Activated CD4-positive, alpha-beta T cell treated with anti-CD3 and anti-CD28 coated beads for 48 hours (primary cell): ENCODE results near the gene ASIC2.

ENCODE experiments used
- DNase-seq: peaks from one replicate; pipeline ENCODE4 v3.0.0-alpha.2; 2020

The ASIC2 gene

DNA sequence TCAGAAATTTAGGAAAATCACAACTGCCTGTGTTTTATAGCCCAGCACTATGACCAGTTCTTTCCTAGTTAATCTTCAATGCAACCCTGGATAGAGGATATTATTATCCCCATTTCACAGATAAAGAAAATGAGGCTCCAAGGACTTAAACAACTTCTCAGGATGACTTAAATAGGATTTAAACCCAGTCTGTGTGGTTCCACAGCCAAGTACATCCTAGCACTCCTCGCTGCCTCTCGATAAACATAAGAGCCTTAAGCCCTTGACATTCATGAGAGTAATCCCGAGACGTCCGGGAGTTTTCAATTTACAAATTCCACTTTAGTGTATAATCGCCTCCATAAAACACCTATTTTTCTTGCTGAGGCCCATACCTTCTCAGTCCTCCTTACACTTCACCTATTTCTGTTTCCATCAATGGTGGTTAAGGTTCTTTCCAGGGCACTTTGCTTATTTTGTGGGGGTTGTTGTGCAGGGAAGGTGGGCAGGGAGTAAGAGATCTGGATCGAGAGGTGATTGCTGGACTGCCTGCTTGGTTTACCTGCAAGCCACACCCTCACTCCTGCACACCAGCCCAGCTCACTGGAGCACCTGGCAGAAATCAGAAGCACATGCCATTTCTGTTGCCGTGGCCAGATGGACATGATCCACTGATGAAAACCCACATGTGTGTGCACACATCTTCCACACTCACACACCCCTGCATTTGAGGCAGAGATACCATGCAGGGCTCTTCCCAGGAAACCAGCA, 50.5 kb downstream of the ASIC2 start:
- DNase-seq, result no peak

- no peak for DNase-seq
Measured at GRCh38 chr17:33241390-33241789, 51.7 kb downstream of the ASIC2 start.

- DNase-seq, result no peak
Measured at GRCh38 chr17:33240362-33240761, 52.7 kb downstream of the ASIC2 start.

DNA sequence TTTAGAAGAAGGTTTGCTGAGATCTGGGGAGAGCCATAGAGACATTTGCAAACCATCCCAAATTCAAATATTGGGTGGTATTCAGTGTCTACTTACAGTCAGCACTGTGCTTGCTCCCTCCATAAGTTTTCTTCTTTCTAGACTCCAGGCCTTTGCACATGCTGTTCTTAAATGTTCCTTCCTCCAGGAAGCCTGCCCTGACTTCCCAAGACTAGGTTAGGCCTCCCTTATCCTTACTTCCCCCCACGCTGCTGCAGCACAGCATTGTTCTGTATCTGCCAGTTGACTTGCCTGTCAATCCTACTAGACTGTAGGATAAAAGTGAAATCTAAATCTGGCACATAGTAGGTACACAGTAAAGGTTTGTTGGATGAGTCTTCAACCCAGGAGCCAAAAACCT, 53.4 kb downstream of the ASIC2 start:
- DNase-seq, result no peak

DNA sequence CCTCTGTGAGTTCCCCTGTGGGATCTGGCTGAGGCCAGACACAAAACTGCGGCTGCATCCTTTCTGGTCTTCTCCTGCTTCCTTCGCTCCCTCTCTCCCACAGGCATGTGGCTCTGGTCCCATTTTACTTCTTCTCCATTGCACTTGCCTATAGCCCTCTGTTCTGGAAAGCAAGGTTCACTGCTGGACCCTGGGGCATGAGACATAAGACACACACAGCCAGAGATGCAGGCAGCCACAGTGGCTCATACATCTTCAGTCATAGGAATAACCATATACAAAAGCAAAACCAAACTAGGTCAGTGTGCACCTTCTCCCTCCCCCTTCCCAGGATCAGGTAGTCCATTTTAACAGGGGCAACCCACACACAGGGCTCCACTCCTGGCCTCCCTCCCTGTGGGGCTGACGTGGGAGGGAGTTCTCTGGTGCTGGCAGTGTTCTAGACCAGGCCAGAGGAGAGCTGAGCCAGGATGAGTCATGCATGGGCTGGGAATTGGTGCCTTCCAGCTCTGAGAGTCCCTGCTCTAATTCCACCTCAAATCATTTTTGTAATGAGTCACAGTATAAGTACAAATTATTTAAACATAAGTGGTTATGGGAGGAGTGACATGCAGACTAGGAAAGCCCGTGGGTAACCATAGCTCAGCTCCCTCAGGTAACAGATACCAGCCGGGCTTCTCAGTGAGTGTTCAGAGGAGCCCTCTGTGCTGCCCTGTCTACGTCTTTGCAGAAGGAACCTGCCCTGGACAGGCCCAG, 58.0 kb downstream of the ASIC2 start:
- peak; percentile 13 for DNase-seq

DNA sequence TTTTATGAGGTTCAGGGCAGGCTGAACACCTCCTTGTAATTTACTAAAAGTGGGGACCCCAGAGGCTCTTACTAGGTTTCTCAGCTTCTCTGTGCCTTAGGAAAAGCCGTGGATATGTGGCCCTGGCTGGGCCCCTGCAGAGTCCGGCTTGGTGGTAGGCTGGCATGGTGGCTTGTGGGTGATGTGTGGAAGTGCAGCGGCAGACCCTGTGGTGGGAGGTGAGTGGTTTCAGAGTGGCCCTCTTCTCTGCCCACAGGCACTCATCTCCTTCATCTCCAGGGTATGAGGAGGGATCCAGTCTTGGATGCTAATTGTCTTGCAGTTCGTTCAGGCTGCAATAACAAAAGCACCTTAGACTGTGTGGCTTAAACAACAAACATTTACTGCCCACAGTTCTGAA, 58.9 kb downstream of the ASIC2 start:
- DNase-seq, result no peak

DNA sequence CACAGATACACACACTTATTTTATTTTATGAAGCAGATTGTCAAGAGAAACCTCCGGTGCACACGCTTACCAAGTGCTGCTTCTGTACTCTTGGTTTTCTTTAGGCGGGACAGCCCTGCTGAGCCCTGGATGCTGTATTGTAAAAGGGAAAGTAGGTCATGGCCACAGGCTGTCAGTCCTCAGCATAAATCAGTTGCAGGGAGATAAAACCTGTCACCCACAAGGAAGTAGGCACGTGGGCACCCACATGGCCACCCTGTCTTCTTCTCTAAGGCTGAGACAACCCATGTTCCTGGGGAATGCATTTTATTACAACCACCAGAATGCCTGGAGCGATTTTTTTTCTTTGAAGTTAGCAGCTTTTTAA, 59.3 kb downstream of the ASIC2 start:
- no peak for DNase-seq

- DNase-seq, result no peak
Measured at GRCh38 chr17:33229499-33229898, 63.6 kb downstream of the ASIC2 start.

- DNase-seq, result no peak
Measured at GRCh38 chr17:33229028-33229427, 64.1 kb downstream of the ASIC2 start.

- no peak for DNase-seq
Measured at GRCh38 chr17:33228548-33228947, 64.5 kb downstream of the ASIC2 start.

DNA sequence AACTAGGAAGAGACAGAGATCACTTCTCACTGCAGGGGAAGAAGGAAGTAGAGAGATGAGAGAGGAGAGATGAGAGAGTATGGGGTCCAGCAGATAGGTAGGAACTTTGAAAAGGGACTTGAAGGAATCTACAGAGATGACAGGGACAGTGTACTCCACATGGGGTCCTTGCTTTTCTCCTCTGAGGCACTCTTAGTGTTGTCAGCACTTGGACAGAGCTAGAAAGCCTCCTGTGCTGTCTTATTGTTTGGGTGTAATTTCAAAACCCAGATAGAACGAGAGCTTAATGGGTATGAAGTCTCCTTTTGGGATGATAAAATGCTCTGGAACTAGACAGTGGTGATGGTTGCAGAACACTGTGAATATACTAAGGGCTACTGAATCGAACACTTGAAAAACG, 65.2 kb downstream of the ASIC2 start:
- no peak for DNase-seq

GRCh38 chr17:33225994-33226393, 67.1 kb downstream of the ASIC2 start:
- DNase-seq, result no peak

DNA sequence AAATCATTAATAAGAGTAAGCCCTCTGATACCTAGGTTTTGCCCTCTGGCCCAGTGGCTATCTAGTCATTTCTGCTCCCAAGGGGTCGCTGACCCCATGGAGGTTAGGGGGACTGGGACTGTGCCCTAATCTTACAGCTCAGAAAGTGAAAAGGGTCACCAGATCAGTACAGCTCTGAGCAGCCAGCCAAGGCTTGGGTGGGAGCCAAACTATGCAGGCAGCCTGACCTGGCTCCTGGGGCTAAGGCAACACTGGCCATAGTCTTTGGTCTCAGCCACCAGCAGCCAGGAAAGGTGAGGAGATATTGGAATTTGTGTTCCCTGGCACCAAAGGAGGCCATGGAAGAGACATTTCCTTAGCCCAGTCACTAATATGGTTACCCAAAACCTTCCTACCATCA, 67.6 kb downstream of the ASIC2 start:
- DNase-seq, result no peak

GRCh38 chr17:33220036-33220435, 73.1 kb downstream of the ASIC2 start:
- no peak for DNase-seq

DNA sequence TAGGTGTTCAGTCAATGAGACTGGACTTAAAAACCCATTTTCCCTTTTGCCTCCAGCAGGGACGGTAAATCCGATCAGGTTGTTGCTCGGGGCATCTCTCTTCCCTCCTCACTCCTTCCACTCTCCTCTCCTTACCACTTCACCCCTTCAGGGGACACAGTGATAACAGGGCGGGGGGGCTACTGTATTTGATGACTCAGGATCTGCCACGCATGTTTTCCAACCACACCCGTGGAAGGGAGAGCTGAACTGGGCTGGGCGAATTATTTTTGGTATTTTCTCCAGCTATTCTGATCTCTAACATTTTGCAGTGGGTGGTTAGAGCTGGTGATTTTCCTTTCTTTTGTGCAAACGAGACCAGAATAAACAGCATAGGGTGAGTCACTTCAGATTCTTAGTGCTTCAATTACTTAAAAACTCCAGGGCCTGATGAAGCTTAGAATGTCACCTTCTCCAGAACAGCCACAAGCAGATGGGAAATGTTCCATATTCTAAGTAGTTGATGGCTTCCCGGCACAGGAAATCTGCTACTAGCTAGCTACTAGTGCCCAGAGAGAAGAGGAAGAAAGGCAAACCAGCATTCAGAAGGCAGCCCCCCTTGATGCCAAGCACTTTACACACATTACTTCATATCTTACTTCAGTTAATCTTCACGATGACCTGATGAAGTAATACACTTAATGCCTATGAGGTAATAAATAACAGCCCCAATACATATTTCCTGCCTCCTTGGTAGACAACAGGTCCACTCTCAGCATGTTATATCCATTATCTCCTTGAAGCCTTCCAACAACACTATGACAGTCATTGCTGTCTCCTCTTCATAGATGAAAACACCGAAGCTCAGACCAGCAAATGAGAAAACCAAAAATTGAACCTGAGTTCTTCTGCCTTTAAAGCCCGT, 74.1 kb downstream of the ASIC2 start:
- DNase-seq, result no peak

DNA sequence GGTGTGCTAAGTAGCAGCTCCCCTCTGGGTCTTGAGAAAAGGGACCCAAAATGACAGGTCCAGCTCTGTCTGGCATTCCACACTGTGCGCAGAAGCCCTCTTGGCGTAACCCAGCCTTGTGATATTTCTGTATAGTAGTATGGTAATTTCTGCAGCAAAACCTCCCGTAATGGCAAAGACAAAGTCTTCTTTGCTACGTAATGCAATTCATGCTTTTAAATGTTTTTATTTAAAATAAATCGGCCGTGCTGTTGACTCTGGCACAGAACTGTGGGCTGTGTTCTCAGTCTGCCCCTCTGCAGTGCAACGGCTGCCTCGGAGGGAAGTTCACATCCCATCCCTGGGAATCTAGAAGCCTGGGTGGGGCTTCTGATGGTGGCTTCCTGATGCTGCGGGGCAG, 75.2 kb downstream of the ASIC2 start:
- no peak for DNase-seq

- no peak for DNase-seq
Measured at GRCh38 chr17:33214996-33215395, 78.1 kb downstream of the ASIC2 start.

DNA sequence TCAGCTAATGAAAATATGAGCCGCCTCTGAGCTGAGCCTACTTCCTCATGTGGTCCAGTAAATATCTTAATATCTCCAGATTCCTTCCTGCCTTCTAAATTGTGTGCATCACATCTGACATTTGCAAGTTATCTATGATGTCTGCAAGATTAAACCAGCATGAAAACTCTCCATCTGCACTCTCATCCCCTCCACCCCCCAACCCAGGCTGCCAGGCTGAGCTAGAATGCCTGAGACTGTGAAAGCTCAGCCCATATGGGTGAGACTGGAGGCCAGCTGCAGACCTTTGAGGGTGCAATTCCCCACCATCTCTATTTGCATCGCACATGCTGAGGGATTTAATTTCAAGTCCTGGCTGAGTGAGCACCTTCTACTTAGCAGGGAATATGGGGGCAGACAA, 82.8 kb downstream of the ASIC2 start:
- DNase-seq, result no peak

DNA sequence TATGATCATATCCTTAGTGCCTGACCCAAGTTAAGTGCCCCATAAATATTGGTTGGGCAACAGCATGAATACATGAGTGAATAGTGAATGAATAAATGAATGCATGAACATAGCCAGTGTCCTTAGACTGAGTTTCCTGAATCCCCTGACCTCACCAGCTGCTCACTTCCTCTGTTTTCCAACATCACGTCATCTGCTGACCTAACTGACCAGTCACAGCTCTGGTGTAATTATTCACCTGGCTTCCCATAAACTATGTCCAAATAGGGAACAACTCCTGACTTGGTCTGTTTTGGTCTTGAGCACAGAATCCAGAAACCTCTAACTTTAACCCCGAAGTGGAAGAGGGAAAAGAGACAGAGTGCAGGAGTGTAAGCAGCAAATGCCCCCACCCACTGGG, 83.4 kb downstream of the ASIC2 start:
- DNase-seq, result no peak

DNA sequence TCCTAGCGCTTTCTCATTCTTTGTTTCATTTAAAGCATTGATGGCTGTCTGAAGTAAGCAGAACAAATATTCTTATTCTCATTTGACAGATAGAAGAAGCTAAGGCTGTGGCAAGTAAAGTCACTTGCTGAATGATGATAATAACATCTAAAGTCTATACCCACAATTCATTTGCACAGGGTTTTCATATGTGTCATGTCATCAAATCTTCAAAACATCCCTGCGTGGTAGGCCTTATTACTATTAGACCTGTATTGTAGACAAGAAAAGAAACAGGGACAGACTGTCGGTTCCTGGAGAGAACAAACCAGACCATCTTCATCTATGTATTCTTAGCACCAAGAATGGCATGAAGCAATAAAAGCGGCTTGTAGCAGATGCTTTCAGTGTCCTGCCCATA, 85.9 kb downstream of the ASIC2 start:
- DNase-seq, result no peak

GRCh38 chr17:33205552-33205951, 87.5 kb downstream of the ASIC2 start:
- DNase-seq, result no peak

DNA sequence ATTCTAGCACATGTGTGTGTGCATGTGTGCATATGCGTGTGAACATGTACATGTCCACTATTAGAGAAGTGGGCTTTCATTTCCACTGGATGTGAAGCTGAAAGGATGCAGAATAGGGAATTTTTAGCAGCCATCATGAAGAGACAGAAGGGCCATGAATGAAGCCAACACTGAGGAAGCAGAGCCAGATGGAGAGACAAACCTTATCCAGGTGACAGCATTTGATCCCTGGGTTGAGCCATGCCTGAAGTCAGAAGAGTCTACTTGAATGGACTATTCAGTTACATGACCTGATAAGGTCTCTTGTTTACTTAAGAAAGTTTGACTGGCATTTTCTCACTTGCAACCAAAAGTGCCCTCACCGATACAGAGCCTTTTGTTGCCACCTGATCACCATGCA, 88.4 kb downstream of the ASIC2 start:
- no peak for DNase-seq

GRCh38 chr17:33204156-33204555, 88.9 kb downstream of the ASIC2 start:
- DNase-seq, result no peak
